HL-60/S4 treated with retinoic acid at 250 ng/mL for 4 days and 3 days (cell line): ENCODE measurements around the gene ZFAND5.

Experiments used
- in situ Hi-C: fragments of 300-500 bp; cut with MboI; formaldehyde crosslinking; loops from 2 replicates; pipeline ENCODE4 v1.7.0; 2022; ENCODE audit warnings: low sequenced_read_pairs

ZFAND5 gene

GRCh38 chr9:72363908-72364678, 915 bp downstream of the ZFAND5 start:
- in situ Hi-C loops: no loop called here

DNA sequence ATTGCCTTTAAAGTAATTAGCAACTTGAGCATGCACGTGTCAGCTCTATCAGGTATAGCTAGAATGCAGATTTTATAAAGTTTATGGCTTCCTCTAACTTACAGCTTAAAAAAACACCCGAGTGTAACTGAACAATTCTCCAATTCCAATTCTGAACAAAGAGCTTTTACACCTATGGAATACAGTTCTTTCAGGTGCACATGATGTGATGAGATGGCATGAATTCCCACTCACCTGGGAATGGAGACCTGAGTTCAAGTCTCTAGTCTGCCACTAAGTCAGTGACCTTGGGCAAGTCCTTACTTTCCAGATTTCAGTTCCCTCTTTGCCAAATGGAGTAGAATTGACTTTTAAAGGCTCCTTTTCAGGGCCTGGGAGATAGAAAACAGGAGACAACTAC, 1.8 kb downstream of the ZFAND5 start:
- in situ Hi-C loops: no loop called here

DNA sequence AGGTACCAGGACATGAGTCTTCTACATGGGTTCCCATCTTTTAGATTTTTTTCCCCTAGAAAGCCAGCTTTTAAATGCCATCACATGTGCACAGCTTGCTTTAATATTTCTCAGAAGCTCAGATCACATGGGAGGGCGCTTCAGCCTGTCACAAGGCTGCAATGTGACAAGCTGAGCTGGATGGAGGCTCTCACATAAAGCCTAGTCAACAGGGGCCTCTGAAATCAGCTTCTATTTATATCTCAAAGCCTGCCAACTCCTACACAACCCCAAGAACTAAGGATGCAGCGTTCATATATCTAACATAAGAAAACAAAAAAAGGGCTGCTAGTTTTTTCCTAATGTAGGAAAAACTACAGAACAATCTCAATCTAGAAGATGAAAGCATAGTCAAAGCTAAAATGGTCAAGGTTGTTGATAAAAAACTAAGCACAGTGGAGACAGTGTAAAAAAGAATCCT, 2.3 kb downstream of the ZFAND5 start:
- in situ Hi-C loops: no loop called here

- in situ Hi-C loops: no loop called here
Measured at GRCh38 chr9:72362118-72362531, 2.9 kb downstream of the ZFAND5 start.

DNA sequence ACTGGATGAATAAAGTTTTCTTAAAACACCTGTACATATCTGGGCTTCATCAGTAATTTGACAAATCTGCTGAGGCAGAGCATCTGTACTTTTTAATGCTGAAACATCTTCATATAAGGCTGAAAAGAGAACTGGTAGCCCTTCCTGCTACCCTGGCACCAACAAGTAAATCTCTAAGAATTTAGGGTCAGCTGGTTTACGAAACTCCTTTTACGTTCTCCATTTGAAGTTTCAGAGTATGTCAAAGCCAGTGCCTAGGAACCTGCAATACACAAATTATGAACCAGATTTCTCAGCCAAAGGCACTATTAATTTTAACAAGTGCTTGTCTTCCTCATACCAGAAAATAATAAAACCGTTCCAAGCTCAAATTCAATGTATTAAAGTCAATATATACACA, 3.8 kb downstream of the ZFAND5 start:
- in situ Hi-C loops: no loop called here

DNA sequence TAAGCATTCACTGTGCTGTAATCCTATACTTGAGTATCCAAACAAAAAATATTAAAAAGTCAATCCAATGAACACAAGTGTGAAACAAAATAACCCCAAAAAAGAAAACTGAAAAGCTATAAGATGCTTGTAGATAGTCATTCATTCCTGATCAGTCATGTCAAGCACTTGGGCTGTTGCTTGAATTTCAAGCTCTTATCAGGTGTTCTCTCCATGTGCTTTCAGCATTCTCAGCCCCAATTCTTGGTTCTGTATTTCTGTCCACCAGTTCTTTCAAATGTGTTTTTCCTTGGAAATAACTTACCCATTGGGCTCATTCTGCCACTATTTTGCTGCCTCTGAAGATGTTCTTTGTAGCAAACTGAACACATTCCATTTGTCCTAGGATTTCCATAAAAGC, 4.7 kb downstream of the ZFAND5 start:
- in situ Hi-C loops: no loop called here

GRCh38 chr9:72356041-72356582, 8.9 kb downstream of the ZFAND5 start:
- in situ Hi-C loops: no loop called here

DNA sequence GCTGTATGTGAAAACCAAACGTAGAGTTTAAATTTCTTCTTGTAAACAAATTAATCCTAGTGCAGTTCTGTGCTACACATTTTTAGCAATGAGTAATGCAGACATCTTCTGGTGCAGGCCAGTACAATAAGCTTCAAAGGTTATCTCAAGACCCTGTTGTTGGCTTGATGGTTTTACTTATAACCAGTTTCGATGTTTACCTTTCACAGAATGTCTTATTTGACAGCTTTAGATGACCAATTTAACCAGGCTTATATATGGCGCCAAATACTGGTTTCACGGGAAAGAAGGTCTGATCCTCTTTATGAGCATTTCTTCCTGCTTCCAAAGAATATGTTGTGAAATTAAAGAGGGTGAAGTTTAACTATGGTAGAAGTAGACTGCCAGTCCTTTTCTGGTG, 9.9 kb downstream of the ZFAND5 start:
- in situ Hi-C loops: no loop called here

DNA sequence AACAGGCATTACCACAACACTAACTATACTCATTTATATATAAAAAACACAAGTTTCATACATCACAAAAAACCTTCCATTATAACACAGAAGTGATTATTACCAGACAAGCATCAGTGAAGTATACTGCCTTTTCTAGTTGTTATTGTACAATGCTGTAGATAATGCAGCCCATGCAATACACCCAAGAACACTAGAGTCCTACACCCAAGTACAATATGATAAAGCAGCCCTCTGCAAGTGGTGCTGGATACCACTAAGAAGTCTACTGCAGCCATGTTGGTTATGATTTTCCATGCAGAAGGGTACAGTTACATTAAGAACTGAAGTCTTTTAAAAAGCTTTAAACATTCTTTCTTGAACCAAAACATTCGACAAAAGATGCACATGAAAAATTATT, 10.3 kb downstream of the ZFAND5 start:
- in situ Hi-C loops: no loop called here

- in situ Hi-C loops: no loop called here
Measured at GRCh38 chr9:72353455-72354116, 11.4 kb downstream of the ZFAND5 start.

DNA sequence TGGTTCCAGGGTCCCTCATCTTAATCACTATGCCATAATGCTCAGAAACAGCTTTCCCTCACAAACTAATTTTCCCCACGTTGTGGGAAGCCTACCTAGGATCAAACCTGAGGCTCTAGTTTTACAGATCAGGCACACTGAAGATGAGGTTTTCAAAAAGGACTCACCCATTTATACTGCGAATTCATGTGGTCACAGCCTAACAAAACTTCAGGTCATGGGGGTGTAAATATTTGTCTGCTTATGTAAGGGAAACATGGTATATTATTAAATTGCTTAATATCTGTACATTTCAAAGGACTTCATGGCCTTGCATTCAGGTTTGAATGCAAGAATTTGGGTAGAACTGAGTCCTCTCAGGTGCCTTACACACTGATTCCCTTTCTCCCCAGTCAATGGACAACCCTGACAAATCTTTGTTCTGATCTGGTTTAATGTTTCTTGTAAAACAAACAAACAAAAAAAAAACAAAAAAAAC, 12.1 kb downstream of the ZFAND5 start:
- in situ Hi-C loops: no loop called here

DNA sequence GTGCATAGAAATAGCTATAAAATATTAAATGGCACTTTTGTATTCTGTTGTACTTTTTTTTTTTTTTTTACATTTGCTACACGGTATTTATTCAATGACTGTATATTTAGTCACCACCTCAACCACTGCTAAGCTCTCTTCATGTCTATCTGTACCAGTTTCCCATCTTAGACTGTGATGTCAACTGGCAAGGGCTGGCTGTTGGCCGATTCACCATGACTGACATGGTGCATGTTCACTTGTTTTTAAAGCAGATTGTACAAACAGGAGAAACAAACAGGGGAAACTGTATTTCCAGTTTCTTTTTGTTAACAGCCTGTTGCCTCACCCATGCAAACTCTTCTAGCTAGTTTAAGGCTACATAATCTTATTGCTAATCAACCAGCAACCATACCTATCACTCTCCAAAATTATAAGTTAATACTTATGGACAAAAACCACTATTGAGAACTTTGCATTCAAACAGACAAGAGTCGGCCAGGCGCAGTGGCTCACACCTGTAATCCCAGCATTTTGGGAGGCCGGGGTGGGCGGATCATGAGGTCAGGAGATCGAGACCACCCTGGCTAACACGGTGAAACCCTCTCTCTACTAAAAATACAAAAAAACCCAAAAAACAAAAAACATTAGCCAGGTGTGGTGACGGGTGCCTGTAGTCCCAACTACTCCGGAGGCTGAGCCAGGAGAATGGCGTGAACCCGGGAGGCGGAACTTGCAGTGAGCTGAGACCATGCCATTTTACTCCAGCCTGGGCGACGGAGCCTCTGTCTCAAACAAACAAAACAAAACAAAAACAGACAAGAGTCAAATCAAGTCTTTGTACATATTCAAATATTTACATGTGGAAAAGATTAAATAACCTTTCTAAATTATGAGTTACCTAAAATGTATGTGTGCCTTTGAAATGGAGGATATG, 13.2 kb downstream of the ZFAND5 start:
- in situ Hi-C loops: no loop called here

DNA sequence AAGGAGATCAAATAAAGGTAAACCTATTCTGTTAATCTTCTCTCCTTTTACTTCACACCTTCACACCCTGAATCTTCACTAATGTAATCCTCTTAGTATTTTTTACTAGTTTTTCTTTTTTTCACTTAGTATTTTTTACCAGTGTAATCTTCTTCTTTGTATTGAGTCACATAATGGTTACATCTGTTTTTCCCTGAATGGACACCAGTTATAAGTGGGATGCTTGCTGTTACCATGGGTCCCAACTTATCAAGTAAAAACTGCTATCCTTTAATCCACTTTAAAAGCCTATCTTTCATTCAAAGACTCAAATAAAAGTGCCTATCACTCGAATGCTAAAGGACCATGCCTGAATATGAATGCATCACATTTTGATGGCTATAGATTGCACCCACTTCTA, 15.1 kb downstream of the ZFAND5 start:
- in situ Hi-C loops: no loop called here

GRCh38 chr9:72349240-72349639, 15.8 kb downstream of the ZFAND5 start:
- in situ Hi-C loops: no loop called here

DNA sequence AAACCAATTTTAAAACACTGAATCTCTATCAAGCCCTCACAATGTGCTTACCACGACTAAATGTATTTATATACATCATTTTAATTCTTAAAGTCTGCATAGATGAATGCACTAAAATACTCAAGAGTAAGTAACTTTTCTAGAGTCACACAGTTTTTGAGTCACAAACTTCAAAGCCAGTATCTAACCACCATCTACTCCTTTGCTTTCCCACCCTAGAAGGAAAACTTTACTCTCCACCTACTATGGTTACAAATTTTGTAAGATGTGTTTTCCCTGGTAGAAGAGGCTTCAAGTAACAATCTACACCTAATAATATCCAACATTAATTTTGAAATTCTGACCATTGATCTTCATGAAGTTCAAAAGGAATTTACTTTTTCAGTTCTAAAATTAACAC, 18.7 kb downstream of the ZFAND5 start:
- in situ Hi-C loops: no loop called here

DNA sequence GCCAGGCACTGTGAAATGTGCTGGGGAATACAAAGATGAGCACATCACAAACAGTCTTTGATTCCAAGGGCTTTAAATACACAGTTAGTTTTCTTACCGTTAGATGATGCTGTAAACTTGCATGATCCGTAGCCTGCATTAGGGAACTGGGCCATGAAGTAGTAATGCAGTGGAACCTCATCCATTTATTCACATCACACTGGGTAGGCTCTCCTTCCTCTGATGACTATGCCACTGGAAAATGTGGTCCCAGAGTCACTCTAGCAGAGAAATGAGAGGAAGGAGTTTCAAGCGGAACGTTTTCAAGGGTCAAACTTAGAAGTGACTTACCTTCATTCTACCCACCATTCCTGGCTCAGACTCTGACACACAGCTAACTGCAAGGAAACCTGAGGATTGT, 26.4 kb downstream of the ZFAND5 start:
- in situ Hi-C loops: no loop called here

- in situ Hi-C loops: no loop called here
Measured at GRCh38 chr9:72337286-72337685, 27.7 kb downstream of the ZFAND5 start.

- in situ Hi-C loops: no loop called here
Measured at GRCh38 chr9:72334658-72335337, 30.2 kb downstream of the ZFAND5 start.

DNA sequence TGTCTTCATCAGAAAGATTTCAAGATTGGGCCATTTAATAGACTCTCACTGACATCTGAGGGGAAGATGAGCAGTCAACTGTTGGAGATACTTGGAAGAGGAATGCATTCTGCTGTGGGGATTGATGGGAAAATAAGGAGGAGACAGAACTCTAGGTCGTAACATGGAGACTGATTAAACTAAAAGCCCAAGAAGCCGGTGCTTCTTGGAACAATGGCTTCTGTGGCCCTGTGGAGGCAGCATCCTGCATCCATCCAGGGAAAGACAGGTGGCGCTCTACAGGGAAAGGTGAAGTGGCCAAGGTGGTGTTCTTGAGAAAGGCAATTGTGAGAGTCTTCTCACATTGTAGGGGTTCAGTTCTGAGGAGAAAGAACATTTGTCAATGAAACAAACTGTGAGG, 31.3 kb downstream of the ZFAND5 start:
- in situ Hi-C loops: no loop called here

- in situ Hi-C loops: no loop called here
Measured at GRCh38 chr9:72333197-72333596, 31.8 kb downstream of the ZFAND5 start.
